Tibial nerve (tissue), 4 donors: ENCODE data around the gene FAM114A1.

Source experiments
- EP300 ChIP-seq, 2 donors: sonication (generic); formaldehyde crosslinking; IDR thresholded peaks; one replicate each; pipeline ENCODE4 v1.6.1; 2017; ENCODE audit warnings: antibody characterized with exemption in 2 of 2, mild to moderate bottlenecking in 1 of 2
- POLR2A ChIP-seq, 2 donors: fragments of 450-650 bp; IDR thresholded peaks; one replicate each; pipeline ENCODE4 v1.6.1; 2017; ENCODE audit warnings: antibody characterized with exemption in 2 of 2, mild to moderate bottlenecking in 2 of 2, moderate library complexity in 2 of 2
- TF ChIP-seq, protein P1 (sequence below), 5 experiments: fragments of 200-600 bp in 3 of 5; fragments of 450-650 bp in 2 of 5; sonication (generic) in 3 of 5; IDR thresholded peaks; one replicate each; pipeline ENCODE4 v1.5.1; 2016 to 2019; ENCODE audit warnings: antibody characterized with exemption in 5 of 5, mild to moderate bottlenecking in 3 of 5, moderate library complexity in 2 of 5

DNA sequence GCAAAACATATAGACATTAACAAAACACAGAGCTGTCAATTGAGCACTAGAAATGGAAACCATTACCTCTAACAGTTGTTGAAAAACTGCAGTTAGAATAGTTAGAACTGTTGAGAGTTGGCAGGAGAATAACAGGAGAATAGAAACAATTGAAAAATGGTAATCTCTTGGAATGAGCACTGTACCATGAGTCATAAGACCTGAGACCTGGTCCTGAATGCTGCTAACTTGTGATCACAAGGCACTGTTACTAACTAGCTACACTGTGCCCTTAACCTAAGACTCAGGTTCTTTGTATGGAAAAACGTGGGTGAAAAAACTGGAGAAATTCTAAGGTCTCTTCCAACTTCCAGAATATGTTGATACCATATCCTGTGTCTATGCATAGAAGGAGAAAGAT is 29.3 kb downstream of the FAM114A1 start:
- TF ChIP-seq, protein P1, sequence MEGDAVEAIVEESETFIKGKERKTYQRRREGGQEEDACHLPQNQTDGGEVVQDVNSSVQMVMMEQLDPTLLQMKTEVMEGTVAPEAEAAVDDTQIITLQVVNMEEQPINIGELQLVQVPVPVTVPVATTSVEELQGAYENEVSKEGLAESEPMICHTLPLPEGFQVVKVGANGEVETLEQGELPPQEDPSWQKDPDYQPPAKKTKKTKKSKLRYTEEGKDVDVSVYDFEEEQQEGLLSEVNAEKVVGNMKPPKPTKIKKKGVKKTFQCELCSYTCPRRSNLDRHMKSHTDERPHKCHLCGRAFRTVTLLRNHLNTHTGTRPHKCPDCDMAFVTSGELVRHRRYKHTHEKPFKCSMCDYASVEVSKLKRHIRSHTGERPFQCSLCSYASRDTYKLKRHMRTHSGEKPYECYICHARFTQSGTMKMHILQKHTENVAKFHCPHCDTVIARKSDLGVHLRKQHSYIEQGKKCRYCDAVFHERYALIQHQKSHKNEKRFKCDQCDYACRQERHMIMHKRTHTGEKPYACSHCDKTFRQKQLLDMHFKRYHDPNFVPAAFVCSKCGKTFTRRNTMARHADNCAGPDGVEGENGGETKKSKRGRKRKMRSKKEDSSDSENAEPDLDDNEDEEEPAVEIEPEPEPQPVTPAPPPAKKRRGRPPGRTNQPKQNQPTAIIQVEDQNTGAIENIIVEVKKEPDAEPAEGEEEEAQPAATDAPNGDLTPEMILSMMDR (IDR thresholded peaks at IDR 0.05) = no peak
- TF ChIP-seq POLR2A (IDR thresholded peaks at IDR 0.05) (no peak), EP300 (IDR thresholded peaks at IDR 0.05) (no peak)
